GM12873 (cell line): ENCODE measurements around the gene ZSCAN10.
A peak's percentile ranks its signal among the peaks of the same experiment; 100 is the strongest.

Experiments
- CTCF ChIP-seq: IDR thresholded peaks from 2 replicates; pipeline ENCODE4 v1.5.1; 2012; ENCODE audit warnings: low read depth, mild to moderate bottlenecking, moderate library complexity, low read length, control low read depth; ENCODE audit not compliant: insufficient read depth; ENCODE audit errors: missing control alignments

ZSCAN10 gene

GRCh38 chr16:3062553-3062952, 36.5 kb downstream of the ZSCAN10 start:
- TF ChIP-seq CTCF: no peak

GRCh38 chr16:3060339-3061127, 38.6 kb downstream of the ZSCAN10 start:
- TF ChIP-seq CTCF: no peak

- TF ChIP-seq CTCF: no peak
These were observed 39.3 kb downstream of the ZSCAN10 start for GRCh38 chr16:3059723-3060242.

- TF ChIP-seq CTCF: peak; percentile 77
These were observed 39.9 kb downstream of the ZSCAN10 start for GRCh38 chr16:3059041-3059722.

GRCh38 chr16:3058139-3059030, 40.7 kb downstream of the ZSCAN10 start:
- TF ChIP-seq CTCF: peak; percentile 51

GRCh38 chr16:3057181-3058138, 41.6 kb downstream of the ZSCAN10 start:
- TF ChIP-seq CTCF: no peak
